Myocyte (in vitro differentiated cells): ENCODE measurements around the gene SRP68. TPM values are rescaled to one million over a fixed set of nuclear protein-coding genes. Genes with fewer than 3 reads are reported as not detected.

Experiments
- DNase-seq: peaks from one replicate; pipeline ENCODE4 v3.0.0-alpha.2; 2012; ENCODE audit warnings: low read depth
- polyA plus RNA-seq: library from polyadenylated mRNA; unstranded; fragments of >200 nt; gene quantifications from one replicate; pipeline ENCODE4 v1.2.1, GENCODE V29; 2012; ENCODE audit warnings: missing spikeins
- total RNA-seq: library from RNA; depleted of rRNA; stranded (reverse); fragments of >200 nt; gene quantifications from 2 replicates; pipeline ENCODE4 v1.2.3, GENCODE V29; 2014

Gene SRP68
- 32.5 and 41.7 TPM in 2 replicates for total RNA-seq
- polyA plus RNA-seq: 60.6 TPM

GRCh38 chr17:76072148-76072858, at the start of gene SRP68:
Gene SRP68 (minus strand): TSS chr17:76072517. CDS start chr17:76072491, 26 bp downstream.
- peak; percentile 92 for DNase-seq

GRCh38 chr17:76121932-76122430, 49.7 kb upstream of the SRP68 start:
- DNase-seq: no peak

- DNase-seq: no peak
Measured at GRCh38 chr17:76120658-76121008, 48.3 kb upstream of the SRP68 start.

GRCh38 chr17:76119409-76120371, 47.4 kb upstream of the SRP68 start:
- DNase-seq: no peak

GRCh38 chr17:76115138-76115754, 42.9 kb upstream of the SRP68 start:
- no peak for DNase-seq

- no peak for DNase-seq
Measured at GRCh38 chr17:76111956-76112355, 39.6 kb upstream of the SRP68 start.

- DNase-seq: no peak
Measured at GRCh38 chr17:76107509-76107908, 35.2 kb upstream of the SRP68 start.

GRCh38 chr17:76106703-76107102, 34.4 kb upstream of the SRP68 start:
- no peak for DNase-seq

- DNase-seq: no peak
Measured at GRCh38 chr17:76104896-76105231, 32.5 kb upstream of the SRP68 start.

- DNase-seq: no peak
Measured at GRCh38 chr17:76104140-76104895, 32.0 kb upstream of the SRP68 start.

GRCh38 chr17:76103274-76104139, 31.2 kb upstream of the SRP68 start, which contains the start of gene EXOC7:
Gene EXOC7 (minus strand): TSS chr17:76103787. CDS start chr17:76103692, 95 bp downstream.
- peak; percentile 95 for DNase-seq

- peak; percentile 32 for DNase-seq
Measured at GRCh38 chr17:76102944-76103273, 30.6 kb upstream of the SRP68 start.

GRCh38 chr17:76097716-76098295, 25.5 kb upstream of the SRP68 start:
- no peak for DNase-seq

GRCh38 chr17:76095943-76096342, 23.6 kb upstream of the SRP68 start:
- no peak for DNase-seq

GRCh38 chr17:76094046-76094445, 21.7 kb upstream of the SRP68 start:
- DNase-seq: no peak

GRCh38 chr17:76092526-76093413, 20.5 kb upstream of the SRP68 start:
- peak; percentile 65 for DNase-seq

- DNase-seq: no peak
Measured at GRCh38 chr17:76091526-76092286, 19.4 kb upstream of the SRP68 start.
